Astrocyte (in vitro differentiated cells and primary cell): Measurements from ENCODE around the gene GRAMD1B. TPM values are rescaled to one million over a fixed set of nuclear protein-coding genes. Genes with fewer than 3 reads are reported as not detected.

ENCODE experiments used
- DNase-seq: peaks from one replicate; pipeline ENCODE4 v3.0.0-alpha.2; 2010; ENCODE audit warnings: low read depth
- FAIRE-seq: peaks from 2 replicates; lab custom pipeline; 2011; peaks lifted over from hg19 to GRCh38; lab: Jason Lieb, UNC
- H2AFZ ChIP-seq: 2 replicates; pipeline ENCODE4 v1.6.0; 2012; ENCODE audit warnings: low read depth, low read length, inconsistent platforms
- H3K27ac ChIP-seq: 2 replicates; pipeline ENCODE4 v1.5.1; 2011; ENCODE audit warnings: low read depth, low read length, inconsistent platforms
- H3K27me3 ChIP-seq: 2 replicates; pipeline ENCODE4 v1.6.0; 2011; ENCODE audit warnings: low read length, inconsistent platforms; ENCODE audit not compliant: insufficient read depth
- H3K36me3 ChIP-seq: 2 replicates; pipeline ENCODE4 v1.5.1; 2011; ENCODE audit warnings: low read length, inconsistent platforms; ENCODE audit not compliant: insufficient read depth
- H3K4me1 ChIP-seq: 2 replicates; pipeline ENCODE4 v1.5.1; 2011; ENCODE audit warnings: low read length, inconsistent platforms; ENCODE audit not compliant: insufficient read depth
- H3K4me2 ChIP-seq: 2 replicates; pipeline ENCODE4 v1.6.0; 2012; ENCODE audit warnings: low read length, inconsistent platforms
- H3K4me3 ChIP-seq: 2 replicates; pipeline ENCODE4 v1.5.1; 2011; ENCODE audit warnings: low read depth, mild to moderate bottlenecking, low read length, inconsistent platforms; ENCODE audit not compliant: insufficient read depth
- H3K79me2 ChIP-seq: 2 replicates; pipeline ENCODE4 v1.6.0; 2012; ENCODE audit warnings: mild to moderate bottlenecking, low read length, inconsistent platforms; ENCODE audit not compliant: insufficient read depth
- H3K9ac ChIP-seq: 2 replicates; pipeline ENCODE4 v1.6.0; 2012; ENCODE audit warnings: mild to moderate bottlenecking, low read length, inconsistent platforms
- H3K9me3 ChIP-seq: 2 replicates; pipeline ENCODE4 v1.5.1; 2012; ENCODE audit warnings: low read depth, mild to moderate bottlenecking, low read length, inconsistent platforms; ENCODE audit not compliant: insufficient read depth
- H4K20me1 ChIP-seq: 2 replicates; pipeline ENCODE4 v1.6.0; 2012; ENCODE audit warnings: low read length, inconsistent platforms; ENCODE audit not compliant: insufficient read depth
- H3K27ac Mint-ChIP-seq: one replicate; pipeline ENCODE4 v1.8.0; 2021; ENCODE audit warnings: mild to moderate bottlenecking, mixed read lengths; ENCODE audit not compliant: unreplicated experiment
- H3K27me3 Mint-ChIP-seq: one replicate; pipeline ENCODE4 v1.8.0; 2021; ENCODE audit warnings: low read depth, mixed read lengths; ENCODE audit not compliant: unreplicated experiment
- H3K36me3 Mint-ChIP-seq: one replicate; pipeline ENCODE4 v1.8.0; 2021; ENCODE audit warnings: low read depth, mixed read lengths; ENCODE audit not compliant: unreplicated experiment
- H3K4me1 Mint-ChIP-seq: one replicate; pipeline ENCODE4 v1.8.0; 2021; ENCODE audit warnings: low read depth, mixed read lengths; ENCODE audit not compliant: unreplicated experiment
- H3K4me3 Mint-ChIP-seq: one replicate; pipeline ENCODE4 v1.8.0; 2021; ENCODE audit warnings: mild to moderate bottlenecking, moderate library complexity, mixed read lengths; ENCODE audit not compliant: unreplicated experiment
- H3K9me3 Mint-ChIP-seq: one replicate; pipeline ENCODE4 v1.8.0; 2021; ENCODE audit warnings: mild to moderate bottlenecking, mixed read lengths; ENCODE audit not compliant: unreplicated experiment
- CTCF ChIP-seq: IDR thresholded peaks from 2 replicates; pipeline ENCODE4 v1.5.1; 2011; ENCODE audit warnings: low read depth, mild to moderate bottlenecking, inconsistent platforms, low read length, moderate library complexity; ENCODE audit not compliant: insufficient read depth
- microRNA-seq: library from miRNA; unstranded; fragments of <30 nt; microRNA quantifications from one replicate; pipeline ENCODE4 v1.2.0, GENCODE V29; 2020
- total RNA-seq: library from RNA; stranded (reverse); gene quantifications from 2 replicates; pipeline ENCODE4 v1.2.1, GENCODE V29; 2021

Gene GRAMD1B
- total RNA-seq, 1 donor from 2014 or later = 6.5 TPM

- no peak overlapping the region for H2AFZ ChIP-seq
- Mint-ChIP-seq H3K4me1 (no peaks in the 10 kb centered on the region), H3K4me3 (no peak overlapping the region), H3K36me3 (no peaks in the 10 kb centered on the region), H3K27ac (no peak overlapping the region), H3K9me3 (no peaks in the 10 kb centered on the region), H3K27me3 (peaks cover 5% of the 10 kb centered on the region)
- no peaks in the 10 kb centered on the region for H3K79me2 ChIP-seq
- H3K36me3 ChIP-seq = no peaks in the 10 kb centered on the region
- no peak for TF ChIP-seq CTCF
- no peak overlapping the region for H3K27ac ChIP-seq
- no peak overlapping the region for H3K9ac ChIP-seq
- DNase-seq = no peak
- no peaks in the 10 kb centered on the region for H3K9me3 ChIP-seq
- FAIRE-seq = no peak
- H3K4me2 ChIP-seq = no peak overlapping the region
- peaks cover 5% of the 10 kb centered on the region for H3K27me3 ChIP-seq
- no peaks in the 10 kb centered on the region for H4K20me1 ChIP-seq
- no peaks in the 10 kb centered on the region for H3K4me1 ChIP-seq
- H3K4me3 ChIP-seq = no peak overlapping the region
Observed at GRCh38 chr11:123672568-123672967, 242.5 kb downstream of the GRAMD1B start.

- Mint-ChIP-seq H3K9me3 (no peaks in the 10 kb centered on the region), H3K36me3 (no peaks in the 10 kb centered on the region), H3K27me3 (peaks cover 5% of the 10 kb centered on the region), H3K27ac (no peak overlapping the region), H3K4me1 (no peaks in the 10 kb centered on the region), H3K4me3 (no peak overlapping the region)
- no peak for TF ChIP-seq CTCF
- no peaks in the 10 kb centered on the region for H3K9me3 ChIP-seq
- H3K27me3 ChIP-seq = peaks cover 5% of the 10 kb centered on the region
- no peak overlapping the region for H3K4me2 ChIP-seq
- no peak overlapping the region for H3K27ac ChIP-seq
- DNase-seq (no peak), FAIRE-seq (no peak)
- H2AFZ ChIP-seq = no peak overlapping the region
- H3K4me3 ChIP-seq = no peak overlapping the region
- no peaks in the 10 kb centered on the region for H3K79me2 ChIP-seq
- no peaks in the 10 kb centered on the region for H3K4me1 ChIP-seq
- no peaks in the 10 kb centered on the region for H3K36me3 ChIP-seq
- H4K20me1 ChIP-seq = no peaks in the 10 kb centered on the region
- H3K9ac ChIP-seq = no peak overlapping the region
Observed at GRCh38 chr11:123674297-123674696, 244.2 kb downstream of the GRAMD1B start.

Small RNA genes within 50 kb of the gene (microRNA-seq; reads per million reads assigned to microRNA genes)
- gene MIR4493 = not detected

Other genes with a start within 250 kb of the GRAMD1B start
- 16.0 and 26.5 TPM in 2 replicates for gene CLMP, start 235.0 kb upstream of the GRAMD1B start, total RNA-seq
- 1.9 and 2.3 TPM in 2 replicates for gene SCN3B, start 224.4 kb downstream of the GRAMD1B start, total RNA-seq